ENCODE results near the gene KCNJ5. TPM values are rescaled to one million over a fixed set of nuclear protein-coding genes. Genes with fewer than 3 reads are reported as not detected.

KCNJ5 gene
- total RNA-seq, 1 donor, result 0.36 TPM

DNA sequence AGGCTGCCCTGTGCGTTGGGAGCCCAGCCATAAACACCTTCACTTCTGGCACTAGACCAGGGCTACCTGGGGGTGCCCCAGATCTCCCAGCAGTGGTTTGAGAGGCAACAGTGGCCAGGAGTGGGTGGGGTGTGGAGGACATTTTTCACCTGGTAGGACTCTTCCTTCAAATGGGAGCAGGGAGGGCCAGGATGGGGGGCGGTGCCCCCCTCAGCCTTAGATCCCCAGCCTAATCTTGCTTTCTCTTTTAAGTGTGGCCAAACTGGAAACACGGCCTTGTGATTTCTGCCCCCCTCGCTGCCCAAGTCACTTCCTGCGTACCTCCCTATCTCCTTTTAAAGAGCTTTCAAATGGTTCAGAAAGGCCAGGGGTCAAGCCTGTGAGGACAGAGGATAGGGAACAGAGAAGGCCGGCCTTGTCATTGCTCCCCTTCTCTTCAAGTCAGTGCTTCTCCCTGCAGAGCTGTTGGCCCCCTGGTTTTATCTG is 800 bp downstream of the KCNJ5 start:
- TF ChIP-seq, protein P1, sequence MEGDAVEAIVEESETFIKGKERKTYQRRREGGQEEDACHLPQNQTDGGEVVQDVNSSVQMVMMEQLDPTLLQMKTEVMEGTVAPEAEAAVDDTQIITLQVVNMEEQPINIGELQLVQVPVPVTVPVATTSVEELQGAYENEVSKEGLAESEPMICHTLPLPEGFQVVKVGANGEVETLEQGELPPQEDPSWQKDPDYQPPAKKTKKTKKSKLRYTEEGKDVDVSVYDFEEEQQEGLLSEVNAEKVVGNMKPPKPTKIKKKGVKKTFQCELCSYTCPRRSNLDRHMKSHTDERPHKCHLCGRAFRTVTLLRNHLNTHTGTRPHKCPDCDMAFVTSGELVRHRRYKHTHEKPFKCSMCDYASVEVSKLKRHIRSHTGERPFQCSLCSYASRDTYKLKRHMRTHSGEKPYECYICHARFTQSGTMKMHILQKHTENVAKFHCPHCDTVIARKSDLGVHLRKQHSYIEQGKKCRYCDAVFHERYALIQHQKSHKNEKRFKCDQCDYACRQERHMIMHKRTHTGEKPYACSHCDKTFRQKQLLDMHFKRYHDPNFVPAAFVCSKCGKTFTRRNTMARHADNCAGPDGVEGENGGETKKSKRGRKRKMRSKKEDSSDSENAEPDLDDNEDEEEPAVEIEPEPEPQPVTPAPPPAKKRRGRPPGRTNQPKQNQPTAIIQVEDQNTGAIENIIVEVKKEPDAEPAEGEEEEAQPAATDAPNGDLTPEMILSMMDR (IDR thresholded peaks at IDR 0.05; ENCODE audit: extremely low read depth, low read depth, low read length), result no peak
- peaks cover 36% of the 10 kb centered on the region for H3K27me3 ChIP-seq (ENCODE audit: insufficient read depth, low read length)
- no peaks in the 10 kb centered on the region for H4K20me1 ChIP-seq (ENCODE audit: insufficient read depth, low read length)
- no peaks in the 10 kb centered on the region for H3K79me2 ChIP-seq (ENCODE audit: insufficient read depth, low read length)
- DNase-seq (ENCODE audit: insufficient read length, low spot score, missing footprints), result no peak
- H3K36me3 ChIP-seq (ENCODE audit: insufficient read depth, low read length), result no peaks in the 10 kb centered on the region
- peaks cover 7% of the 10 kb centered on the region for H3K4me1 ChIP-seq (ENCODE audit: insufficient read depth, low read length)
- no peaks in the 10 kb centered on the region for H3K9me3 ChIP-seq (ENCODE audit: low read depth, low read length)
- no peak overlapping the region for H2AFZ ChIP-seq (ENCODE audit: low read length)
- no peak overlapping the region for H3K27ac ChIP-seq (ENCODE audit: low read depth, low read length)
- no peak overlapping the region for H3K4me3 ChIP-seq (ENCODE audit: insufficient read depth, low read length)
- H3K4me2 ChIP-seq (ENCODE audit: insufficient read depth, low read length), result no peak overlapping the region

DNA sequence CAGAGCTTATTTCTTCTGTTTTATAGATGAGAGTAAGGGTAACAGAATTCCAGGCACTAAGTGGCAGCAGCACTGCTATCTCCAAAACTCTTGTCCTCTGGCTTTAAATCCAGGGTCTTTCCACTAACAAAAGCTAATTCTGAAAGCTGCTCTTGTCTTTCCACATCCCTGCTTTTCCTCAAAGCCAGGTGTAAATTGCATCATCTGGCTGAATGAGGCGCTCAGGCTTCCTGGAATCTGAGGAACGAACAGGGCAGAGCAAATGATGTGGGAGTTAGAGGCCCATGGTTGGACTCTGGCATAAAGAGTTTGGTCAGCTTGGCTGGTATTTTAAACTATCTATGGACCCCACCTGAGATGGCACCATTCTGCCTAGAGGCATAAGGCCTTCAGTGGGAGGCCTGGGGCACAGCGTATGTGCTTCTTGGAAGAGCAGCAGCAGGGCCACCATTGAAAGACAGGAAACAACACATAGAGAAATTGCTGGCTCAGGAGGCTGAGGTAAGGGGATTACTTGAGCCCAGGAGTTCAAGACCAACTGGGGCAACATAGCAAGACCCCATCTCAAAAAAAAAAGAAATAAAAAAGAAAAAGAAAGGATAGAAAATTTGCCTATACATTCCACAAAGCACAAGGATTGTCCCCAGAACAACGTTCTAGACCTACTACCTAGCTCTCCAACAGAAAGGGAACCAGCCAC is 1.9 kb downstream of the KCNJ5 start:
- no peak overlapping the region for H3K4me2 ChIP-seq (ENCODE audit: insufficient read depth, low read length)
- TF ChIP-seq, protein P1 (IDR thresholded peaks at IDR 0.05; ENCODE audit: extremely low read depth, low read depth, low read length), result no peak
- no peaks in the 10 kb centered on the region for H3K9me3 ChIP-seq (ENCODE audit: low read depth, low read length)
- no peak overlapping the region for H3K4me3 ChIP-seq (ENCODE audit: insufficient read depth, low read length)
- no peak overlapping the region for H3K27ac ChIP-seq (ENCODE audit: low read depth, low read length)
- H3K79me2 ChIP-seq (ENCODE audit: insufficient read depth, low read length), result no peaks in the 10 kb centered on the region
- peaks cover 32% of the 10 kb centered on the region for H3K27me3 ChIP-seq (ENCODE audit: insufficient read depth, low read length)
- peaks cover 7% of the 10 kb centered on the region for H3K4me1 ChIP-seq (ENCODE audit: insufficient read depth, low read length)
- DNase-seq (ENCODE audit: insufficient read length, low spot score, missing footprints), result no peak
- H3K36me3 ChIP-seq (ENCODE audit: insufficient read depth, low read length), result no peaks in the 10 kb centered on the region
- no peaks in the 10 kb centered on the region for H4K20me1 ChIP-seq (ENCODE audit: insufficient read depth, low read length)
- H2AFZ ChIP-seq (ENCODE audit: low read length), result no peak overlapping the region

DNA sequence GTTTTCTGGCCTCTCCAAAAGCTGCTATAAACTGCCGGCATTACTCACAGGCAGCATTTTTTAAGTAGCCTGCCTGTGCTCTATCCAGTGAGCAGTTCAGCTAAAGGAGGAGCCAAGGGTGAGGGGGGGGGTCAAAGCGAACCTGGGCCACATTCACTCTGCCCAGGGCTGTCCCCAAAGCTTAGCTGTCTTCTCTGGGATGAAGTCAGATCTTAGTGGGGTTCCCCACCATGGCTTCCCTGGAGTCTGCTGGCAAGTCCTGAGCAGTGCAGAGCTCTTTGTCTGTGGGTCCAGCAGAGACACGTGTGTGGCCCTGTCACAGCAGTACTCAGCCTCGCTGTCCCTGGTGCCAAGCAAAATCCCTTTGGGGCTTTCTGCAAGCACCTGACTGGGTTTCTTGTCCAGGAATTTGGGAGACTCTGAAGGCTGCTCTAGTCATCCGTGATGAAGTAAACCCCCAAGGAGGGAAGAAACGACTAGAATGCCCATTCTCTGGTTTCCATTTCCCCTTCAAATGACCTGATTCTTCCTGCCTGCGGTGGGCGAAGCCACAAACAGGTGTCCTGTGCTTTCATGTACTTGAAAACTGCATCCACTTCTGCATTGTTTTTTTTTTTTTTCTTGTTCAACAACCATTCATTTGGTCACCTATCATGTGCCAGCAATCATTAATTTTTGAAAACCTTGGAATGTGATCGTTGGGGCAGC is 2.6 kb downstream of the KCNJ5 start:
- TF ChIP-seq, protein P1 (IDR thresholded peaks at IDR 0.05; ENCODE audit: extremely low read depth, low read depth, low read length), result no peak
- Histone ChIP-seq H4K20me1 (ENCODE audit: insufficient read depth, low read length) (no peaks in the 10 kb centered on the region), H3K9me3 (ENCODE audit: low read depth, low read length) (no peaks in the 10 kb centered on the region), H3K27me3 (ENCODE audit: insufficient read depth, low read length) (peaks cover 24% of the 10 kb centered on the region), H3K4me3 (ENCODE audit: insufficient read depth, low read length) (no peak overlapping the region), H3K36me3 (ENCODE audit: insufficient read depth, low read length) (no peaks in the 10 kb centered on the region), H2AFZ (ENCODE audit: low read length) (no peak overlapping the region), H3K4me2 (ENCODE audit: insufficient read depth, low read length) (no peak overlapping the region), H3K4me1 (ENCODE audit: insufficient read depth, low read length) (peaks cover 7% of the 10 kb centered on the region), H3K27ac (ENCODE audit: low read depth, low read length) (no peak overlapping the region), H3K79me2 (ENCODE audit: insufficient read depth, low read length) (no peaks in the 10 kb centered on the region)
- DNase-seq (ENCODE audit: insufficient read length, low spot score, missing footprints), result no peak

DNA sequence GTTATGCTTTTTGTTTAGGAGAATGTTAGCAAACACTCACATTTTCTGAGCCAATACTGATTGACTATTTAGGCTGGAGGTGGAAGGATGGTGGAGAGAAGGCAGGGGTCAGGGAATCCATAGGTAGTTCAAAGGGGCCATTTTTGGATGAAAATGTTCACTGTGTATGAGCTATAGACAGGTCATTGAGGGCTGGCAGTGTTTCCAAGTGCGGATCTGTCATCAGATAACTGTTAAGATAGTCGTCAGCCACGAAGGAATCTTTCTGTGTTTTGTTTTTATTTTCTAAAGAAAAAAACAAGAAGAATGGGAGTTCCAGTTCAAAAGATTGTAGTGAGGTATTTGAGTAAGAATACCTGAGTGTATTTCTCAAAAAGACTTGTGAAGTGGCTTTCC is 3.1 kb downstream of the KCNJ5 start:
- H3K79me2 ChIP-seq (ENCODE audit: insufficient read depth, low read length), result no peaks in the 10 kb centered on the region
- H3K4me2 ChIP-seq (ENCODE audit: insufficient read depth, low read length), result no peak overlapping the region
- DNase-seq (ENCODE audit: insufficient read length, low spot score, missing footprints), result no peak
- H4K20me1 ChIP-seq (ENCODE audit: insufficient read depth, low read length), result no peaks in the 10 kb centered on the region
- H3K9me3 ChIP-seq (ENCODE audit: low read depth, low read length), result no peaks in the 10 kb centered on the region
- H3K27me3 ChIP-seq (ENCODE audit: insufficient read depth, low read length), result peaks cover 19% of the 10 kb centered on the region
- H3K4me3 ChIP-seq (ENCODE audit: insufficient read depth, low read length), result no peak overlapping the region
- TF ChIP-seq, protein P1 (IDR thresholded peaks at IDR 0.05; ENCODE audit: extremely low read depth, low read depth, low read length), result no peak
- no peak overlapping the region for H2AFZ ChIP-seq (ENCODE audit: low read length)
- peaks cover 7% of the 10 kb centered on the region for H3K4me1 ChIP-seq (ENCODE audit: insufficient read depth, low read length)
- no peaks in the 10 kb centered on the region for H3K36me3 ChIP-seq (ENCODE audit: insufficient read depth, low read length)
- H3K27ac ChIP-seq (ENCODE audit: low read depth, low read length), result no peak overlapping the region
